Peyer's patch (tissue), 4 donors: ENCODE data around the gene ULK2. TPM values are rescaled to one million over a fixed set of nuclear protein-coding genes. Genes with fewer than 3 reads are reported as not detected.

Experiments
- small RNA-seq, 2 donors: library from RNA; depleted of rRNA; stranded (forward); fragments of <200 nt; gene quantifications; one replicate each; pipeline ENCODE3, GENCODE V24; 2016
- total RNA-seq, 4 donors: library from RNA; depleted of rRNA; stranded (reverse); fragments of >200 nt; gene quantifications; one replicate each; pipeline ENCODE4 v1.1.0, GENCODE V29; 2016

ULK2 gene
- total RNA-seq, 4 donors from 2014 or later = 2.8 to 8.8 (median 5.3) TPM

Small RNAs within 50 kb of the gene (small RNA-seq; reads per million reads assigned to genes)
- gene AC015726.2 = 0 reads per million in 2 donors

Other genes with a start within 250 kb of the ULK2 start
- gene ALDH3A2, start 219.2 kb downstream of the ULK2 start, total RNA-seq = 100 to 1,000 TPM; 171 to 330 (median 269) TPM
- gene SLC47A2, start 151.4 kb downstream of the ULK2 start, total RNA-seq = 1 to 10 TPM in 3 of 4 donors, not detected in 1; 3.9 to 6.8 (median 6.3) TPM
- 10 to 100 TPM in 1 of 4 donors, 1 to 10 TPM in 3; 1.7 to 23.1 (median 3.2) TPM for gene ALDH3A1, start 119.6 kb downstream of the ULK2 start, total RNA-seq
- gene AKAP10, start 109.9 kb upstream of the ULK2 start, total RNA-seq = 10 to 100 TPM; 22.9 to 77.6 (median 30.3) TPM
- gene SPECC1, start 141.4 kb upstream of the ULK2 start, total RNA-seq = 100 to 1,000 TPM in 1 of 4 donors, 10 to 100 TPM in 3; 72.1 to 133 (median 83.7) TPM